ENCODE data around the gene CFB.
"Not testable (repeated sequence)": the region's sequence is repeated elsewhere in the genome, so short reads cannot be mapped to it uniquely, and the experiment has no call there.

The CFB gene

DNA sequence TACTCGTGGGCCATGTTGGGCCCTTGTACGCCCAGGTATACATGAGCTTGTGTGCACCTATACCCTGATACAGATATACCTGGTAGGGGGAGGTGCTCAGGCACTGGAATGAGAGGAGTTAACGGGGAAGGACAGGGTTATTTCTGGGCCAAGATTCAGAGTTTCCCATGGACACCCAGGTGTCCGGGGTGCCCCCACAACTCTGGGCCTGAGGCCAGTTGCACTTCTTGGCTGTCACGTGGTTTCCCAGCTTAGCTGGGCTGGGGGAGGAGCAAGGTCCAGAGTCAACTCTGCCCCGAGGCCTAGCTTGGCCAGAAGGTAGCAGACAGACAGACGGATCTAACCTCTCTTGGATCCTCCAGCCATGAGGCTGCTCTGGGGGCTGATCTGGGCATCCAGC is 35.8 kb downstream of the CFB start, which contains the start of gene C4A:
Gene C4A, plus strand, starts transcription at position 314 of the 400 bp plus-strand sequence. Its CDS starts 51 bp downstream, at position 365.
- H3K4me3 ChIP-seq (ENCODE audit: low read length); H3K9me2 ChIP-seq (replicated peaks; ENCODE audit: control insufficient read depth, low read length); H3K79me2 ChIP-seq (ENCODE audit: control insufficient read depth, low read length); H3K4me2 ChIP-seq (ENCODE audit: low read length); H3F3A ChIP-seq (ENCODE audit: control insufficient read depth, insufficient read depth); H3K36me3 ChIP-seq (ENCODE audit: control insufficient read depth, low read length); H4K20me1 ChIP-seq (ENCODE audit: control insufficient read depth, insufficient read depth, low read depth, low read length); H3K27me3 ChIP-seq (ENCODE audit: control insufficient read depth, low read length); H3K27ac ChIP-seq (ENCODE audit: low read depth, low read length); H3K9me3 ChIP-seq (ENCODE audit: control insufficient read depth, insufficient read depth, low read length); H3K4me1 ChIP-seq (ENCODE audit: control insufficient read depth, low read length): not testable (repeated sequence)

DNA sequence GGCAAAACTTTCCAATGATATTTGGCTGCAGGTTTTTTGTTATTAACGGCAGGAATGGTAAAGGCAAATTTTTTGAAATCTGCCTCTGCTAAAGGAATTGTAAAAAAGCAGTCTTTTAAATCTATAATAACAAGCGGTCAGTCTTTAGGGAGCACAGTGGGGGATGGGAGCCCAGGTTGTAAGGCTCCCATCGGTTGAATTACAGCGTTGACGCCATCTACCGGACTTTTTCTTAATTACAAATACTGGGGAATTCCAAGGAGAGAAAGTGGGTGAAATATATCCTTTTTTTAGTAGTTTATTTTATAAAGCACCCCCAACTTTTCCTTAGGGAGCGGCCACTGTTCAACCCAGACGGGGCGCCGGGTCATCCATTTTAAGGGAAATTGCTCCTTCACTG is 43.5 kb downstream of the CFB start:
- H3K79me2 ChIP-seq (ENCODE audit: control insufficient read depth, low read length); H3K4me1 ChIP-seq (ENCODE audit: control insufficient read depth, low read length); H3K27me3 ChIP-seq (ENCODE audit: control insufficient read depth, low read length); H3K9me2 ChIP-seq (replicated peaks; ENCODE audit: control insufficient read depth, low read length); H3K9me3 ChIP-seq (ENCODE audit: control insufficient read depth, insufficient read depth, low read length); H4K20me1 ChIP-seq (ENCODE audit: control insufficient read depth, insufficient read depth, low read depth, low read length); H3K4me2 ChIP-seq (ENCODE audit: low read length); H3K4me3 ChIP-seq (ENCODE audit: low read length); H3K36me3 ChIP-seq (ENCODE audit: control insufficient read depth, low read length); H3K27ac ChIP-seq (ENCODE audit: low read depth, low read length); H3F3A ChIP-seq (ENCODE audit: control insufficient read depth, insufficient read depth): not testable (repeated sequence)

DNA sequence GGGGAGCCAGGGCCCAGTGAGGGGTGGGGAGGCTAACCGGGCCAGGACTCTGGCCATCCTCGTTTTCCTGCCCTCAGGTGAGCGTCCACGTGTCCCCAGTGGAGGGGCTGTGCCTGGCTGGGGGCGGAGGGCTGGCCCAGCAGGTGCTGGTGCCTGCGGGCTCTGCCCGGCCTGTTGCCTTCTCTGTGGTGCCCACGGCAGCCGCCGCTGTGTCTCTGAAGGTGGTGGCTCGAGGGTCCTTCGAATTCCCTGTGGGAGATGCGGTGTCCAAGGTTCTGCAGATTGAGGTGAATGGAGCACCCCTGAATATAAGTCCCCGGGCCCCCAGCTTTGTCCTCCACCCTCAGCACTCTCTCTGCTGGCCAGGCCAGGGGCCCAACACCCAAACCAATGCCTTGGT is 48.5 kb downstream of the CFB start:
- not testable (repeated sequence) for H3K27me3 ChIP-seq (ENCODE audit: control insufficient read depth, low read length); H3K4me3 ChIP-seq (ENCODE audit: low read length); H3K36me3 ChIP-seq (ENCODE audit: control insufficient read depth, low read length); H3K9me2 ChIP-seq (replicated peaks; ENCODE audit: control insufficient read depth, low read length); H3K9me3 ChIP-seq (ENCODE audit: control insufficient read depth, insufficient read depth, low read length); H4K20me1 ChIP-seq (ENCODE audit: control insufficient read depth, insufficient read depth, low read depth, low read length); H3K27ac ChIP-seq (ENCODE audit: low read depth, low read length); H3K4me1 ChIP-seq (ENCODE audit: control insufficient read depth, low read length); H3F3A ChIP-seq (ENCODE audit: control insufficient read depth, insufficient read depth); H3K4me2 ChIP-seq (ENCODE audit: low read length); H3K79me2 ChIP-seq (ENCODE audit: control insufficient read depth, low read length)

DNA sequence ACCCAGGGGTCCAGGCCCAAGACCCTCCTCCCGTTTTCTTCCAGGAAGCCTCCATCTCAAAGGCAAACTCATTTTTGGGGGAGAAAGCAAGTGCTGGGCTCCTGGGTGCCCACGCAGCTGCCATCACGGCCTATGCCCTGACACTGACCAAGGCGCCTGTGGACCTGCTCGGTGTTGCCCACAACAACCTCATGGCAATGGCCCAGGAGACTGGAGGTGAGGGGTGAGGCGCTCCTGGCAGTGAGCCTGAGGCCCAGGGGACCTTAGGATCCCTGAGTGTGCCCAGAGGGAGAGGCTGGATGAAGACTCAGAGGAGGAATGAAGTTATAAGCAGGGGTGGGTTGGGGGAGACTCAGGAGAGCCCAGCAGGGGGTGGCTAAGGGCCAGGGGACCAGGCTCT is 50.5 kb downstream of the CFB start:
- not testable (repeated sequence) for H3K4me1 ChIP-seq (ENCODE audit: control insufficient read depth, low read length); H3K79me2 ChIP-seq (ENCODE audit: control insufficient read depth, low read length); H3K4me2 ChIP-seq (ENCODE audit: low read length); H3K9me2 ChIP-seq (replicated peaks; ENCODE audit: control insufficient read depth, low read length); H3K27me3 ChIP-seq (ENCODE audit: control insufficient read depth, low read length); H3K4me3 ChIP-seq (ENCODE audit: low read length); H3F3A ChIP-seq (ENCODE audit: control insufficient read depth, insufficient read depth); H3K27ac ChIP-seq (ENCODE audit: low read depth, low read length); H3K36me3 ChIP-seq (ENCODE audit: control insufficient read depth, low read length); H3K9me3 ChIP-seq (ENCODE audit: control insufficient read depth, insufficient read depth, low read length); H4K20me1 ChIP-seq (ENCODE audit: control insufficient read depth, insufficient read depth, low read depth, low read length)
